Activated CD4-positive, alpha-beta T cell treated with anti-CD3 and anti-CD28 coated beads, Interleukin-2, amount 50 U/mL, for 16 hours (primary cell): ENCODE data around the gene PDIK1L.
A peak's percentile ranks its signal among the peaks of the same experiment; 100 is the strongest.
"Not testable (repeated sequence)": the region's sequence is repeated elsewhere in the genome, so short reads cannot be mapped to it uniquely, and the experiment has no call there.

ENCODE experiments used
- DNase-seq: peaks from one replicate; pipeline ENCODE4 v3.0.0-alpha.2; 2020

PDIK1L gene

GRCh38 chr1:26092422-26092821 lies 19.2 kb upstream of the PDIK1L start:
- DNase-seq: no peak

GRCh38 chr1:26093569-26093968 lies 18.1 kb upstream of the PDIK1L start:
- not testable (repeated sequence) for DNase-seq

- no peak for DNase-seq
Observed at GRCh38 chr1:26094076-26094669, 17.5 kb upstream of the PDIK1L start.

GRCh38 chr1:26094677-26095383 lies 16.8 kb upstream of the PDIK1L start:
- DNase-seq: no peak

GRCh38 chr1:26096471-26096870 lies 15.2 kb upstream of the PDIK1L start:
- no peak for DNase-seq

- DNase-seq: peak; percentile 46
Observed at GRCh38 chr1:26097696-26098095, 13.9 kb upstream of the PDIK1L start.

GRCh38 chr1:26098602-26099001 lies 13.0 kb upstream of the PDIK1L start:
- no peak for DNase-seq

GRCh38 chr1:26099780-26100179 lies 11.8 kb upstream of the PDIK1L start:
- no peak for DNase-seq

GRCh38 chr1:26100204-26100603 lies 11.4 kb upstream of the PDIK1L start:
- DNase-seq: not testable (repeated sequence)

GRCh38 chr1:26102119-26102518 lies 9.5 kb upstream of the PDIK1L start:
- no peak for DNase-seq

GRCh38 chr1:26102526-26102925 lies 9.1 kb upstream of the PDIK1L start:
- DNase-seq: no peak

GRCh38 chr1:26105226-26105548 lies 6.4 kb upstream of the PDIK1L start:
- not testable (repeated sequence) for DNase-seq

GRCh38 chr1:26109229-26110164 lies 2.1 kb upstream of the PDIK1L start:
- no peak for DNase-seq

GRCh38 chr1:26110731-26111529 lies 694 bp upstream of the PDIK1L start:
- peak; percentile 69 for DNase-seq

- peak; percentile 31 for DNase-seq
Observed at GRCh38 chr1:26112407-26112775, 767 bp downstream of the PDIK1L start.

GRCh38 chr1:26114165-26114927 lies 2.7 kb downstream of the PDIK1L start:
- DNase-seq: no peak

- no peak for DNase-seq
Observed at GRCh38 chr1:26119892-26120608, 8.4 kb downstream of the PDIK1L start.

- DNase-seq: no peak
Observed at GRCh38 chr1:26121854-26122773, 10.5 kb downstream of the PDIK1L start.

- peak; percentile 54 for DNase-seq
Observed at GRCh38 chr1:26122988-26123973, 11.7 kb downstream of the PDIK1L start.
